ENCODE measurements around the gene CDCA3. TPM values are rescaled to one million over a fixed set of nuclear protein-coding genes. Genes with fewer than 3 reads are reported as not detected.
"Not testable (repeated sequence)": the region's sequence is repeated elsewhere in the genome, so short reads cannot be mapped to it uniquely, and the experiment has no call there.

CDCA3 gene
- total RNA-seq, 2 experiments from 2014 or later = 151 to 222 TPM

GRCh38 chr12:6874015-6874368 lies 22.9 kb upstream of the CDCA3 start:
- H3K9me3 ChIP-seq (ENCODE audit: low read length); BruUV-seq (replicated peaks); H3K9me2 ChIP-seq (ENCODE audit: insufficient read depth, low read length); DNase-seq (ENCODE audit: low spot score); H4K20me1 ChIP-seq (ENCODE audit: insufficient read depth, low read length); CTCF ChIA-PET (ENCODE audit: unreplicated experiment): not testable (repeated sequence)
- POLR2A ChIA-PET = interaction anchor here (0.7 to 2.5 kb wide), 4 partner anchors 18 to 61 kb away, joined by 3 to 17 read pairs (median 3); no protein-coding TSS in a partner anchor
- peaks cover 40% of the 10 kb centered on the region for H3K36me3 ChIP-seq (ENCODE audit: insufficient read depth, low read length)
- H3K27ac ChIP-seq (ENCODE audit: low read depth, low read length, poor library complexity, severe bottlenecking) = peak overlapping the region; percentile 68
- H2AFZ ChIP-seq (ENCODE audit: low read length) = peak overlapping the region; percentile 78
- peak overlapping the region; percentile 88 for H3K4me2 ChIP-seq (ENCODE audit: low read length)
- peaks cover 11% of the 10 kb centered on the region; the same call in 1 of the 2 replicates for H3K79me2 ChIP-seq (ENCODE audit: insufficient read depth, low read depth, low read length)
- intact Hi-C loops (cut with micrococcal nuclease; ENCODE audit: unreplicated experiment) = loop anchor here (5.0 kb wide), 3 partner anchors 88 to 318 kb away; partner anchors contain the start of gene C1RL
- H3K4me1 ChIP-seq (ENCODE audit: insufficient read depth, low read length, poor library complexity, severe bottlenecking) = peaks cover 41% of the 10 kb centered on the region
- H3K4me3 ChIP-seq (ENCODE audit: low read depth, low read length, poor library complexity, severe bottlenecking) = peak overlapping the region; percentile 77

GRCh38 chr12:6873094-6874014 lies 22.3 kb upstream of the CDCA3 start, which contains the start of gene SPSB2:
TSS of gene SPSB2 (minus strand) at chr12:6873303. CDS start at chr12:6872901, 402 bp downstream.
- Histone ChIP-seq H3K4me2 (ENCODE audit: low read length) (peak within 1 kb of the TSS; percentile 99), H3K36me3 (ENCODE audit: insufficient read depth, low read length) (peaks cover 46% of the 10 kb centered on the region), H3K27ac (ENCODE audit: low read depth, low read length, poor library complexity, severe bottlenecking) (peak within 1 kb of the TSS; percentile 68), H3K4me3 (ENCODE audit: low read depth, low read length, poor library complexity, severe bottlenecking) (peak within 1 kb of the TSS; percentile 77), H3K4me1 (ENCODE audit: insufficient read depth, low read length, poor library complexity, severe bottlenecking) (peaks cover 47% of the 10 kb centered on the region), H4K20me1 (ENCODE audit: insufficient read depth, low read length) (0 out of 2 replicates have a peak, but pooled peaks cover 10% of the 10 kb centered on the region), H3K9me2 (ENCODE audit: insufficient read depth, low read length) (no peaks in the 10 kb centered on the region), H3K79me2 (ENCODE audit: insufficient read depth, low read depth, low read length) (peaks cover 17% of the 10 kb centered on the region; the same call in 1 of the 2 replicates), H3K9me3 (ENCODE audit: low read length) (no peaks in the 10 kb centered on the region), H2AFZ (ENCODE audit: low read length) (peak within 1 kb of the TSS; percentile 78)
- CTCF ChIA-PET (ENCODE audit: unreplicated experiment) = interaction anchor here (0.6 to 2.8 kb wide), 9 partner anchors 9 to 64 kb away, joined by 3 to 17 read pairs (median 4); partner anchors contain the start of genes CDCA3 and USP5
- intact Hi-C loops (cut with micrococcal nuclease; ENCODE audit: unreplicated experiment) = loop anchor here (1.0 to 5.0 kb wide), 8 partner anchors 18 to 319 kb away; partner anchors contain the start of genes C1RL, ENO2, LPCAT3 and USP5
- TF ChIP-seq CTCF (conservative IDR thresholded peaks at IDR 0.05; ENCODE audit: low read length) = no peak
- TF ChIP-seq EZH2phosphoT487 (IDR thresholded peaks at IDR 0.05; ENCODE audit: borderline replicate concordance, low read depth, low read length) = no peak
- POLR2A ChIA-PET = interaction anchor here (0.7 to 2.6 kb wide), 15 partner anchors 9 to 149 kb away, joined by 3 to 19 read pairs (median 3); partner anchors contain the start of genes C12orf57, CDCA3, LPCAT3 and RNU7-1
- DNase-seq (ENCODE audit: low spot score) = peak; percentile 100
- no TSS peak for BruUV-seq (replicated peaks)

Measured in OCI-LY7 (cell line).